GM19452 (cell line): ENCODE data around the gene TENT4A.
A peak's percentile ranks its signal among the peaks of the same experiment; 100 is the strongest.

Experiments
- ATAC-seq: cut with Tn5 transposase; IDR thresholded peaks from one replicate; pipeline ENCODE4 v1.9.1; 2021; ENCODE audit not compliant: unreplicated experiment

Gene TENT4A

DNA sequence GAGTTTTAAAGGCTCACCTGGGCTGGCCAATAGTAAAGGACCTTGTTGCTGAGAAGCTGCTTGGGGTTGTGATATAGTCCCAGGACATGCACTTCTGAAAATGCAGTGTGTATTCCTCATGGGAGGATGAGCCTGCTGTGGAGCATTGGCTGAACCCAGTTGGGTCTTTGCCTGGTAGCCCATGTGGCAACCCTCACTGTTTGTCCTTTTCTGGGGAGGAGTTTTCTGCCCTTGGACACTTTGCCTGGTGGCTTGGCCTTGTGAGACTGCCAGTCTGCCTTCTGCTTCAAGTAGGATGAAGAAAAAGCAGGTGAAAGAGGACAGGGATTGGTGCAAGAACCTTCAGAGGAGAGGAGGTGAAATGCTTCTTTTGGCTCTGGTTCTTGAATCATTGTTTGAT, 4.0 kb downstream of the TENT4A start:
- ATAC-seq, result no peak

DNA sequence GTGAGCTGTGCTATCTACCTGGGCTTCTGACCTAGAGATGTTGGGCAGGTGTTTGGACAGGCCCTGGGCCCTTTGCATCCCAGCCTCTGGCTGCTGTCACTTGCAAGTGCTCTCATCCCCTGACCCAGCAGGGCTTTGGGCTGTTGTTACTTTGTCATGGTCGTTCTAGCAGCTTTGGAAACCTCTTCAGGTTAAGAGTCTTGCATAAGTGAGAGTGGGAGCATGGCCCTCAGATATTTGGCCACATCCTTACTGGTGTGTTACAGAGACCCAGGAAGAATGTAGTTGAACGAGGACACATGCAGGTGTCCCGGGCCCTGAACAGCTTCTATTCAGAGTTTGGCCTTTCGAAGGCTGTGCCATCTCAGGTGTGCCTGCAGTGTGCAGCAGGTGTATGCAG, 4.5 kb downstream of the TENT4A start:
- no peak for ATAC-seq

DNA sequence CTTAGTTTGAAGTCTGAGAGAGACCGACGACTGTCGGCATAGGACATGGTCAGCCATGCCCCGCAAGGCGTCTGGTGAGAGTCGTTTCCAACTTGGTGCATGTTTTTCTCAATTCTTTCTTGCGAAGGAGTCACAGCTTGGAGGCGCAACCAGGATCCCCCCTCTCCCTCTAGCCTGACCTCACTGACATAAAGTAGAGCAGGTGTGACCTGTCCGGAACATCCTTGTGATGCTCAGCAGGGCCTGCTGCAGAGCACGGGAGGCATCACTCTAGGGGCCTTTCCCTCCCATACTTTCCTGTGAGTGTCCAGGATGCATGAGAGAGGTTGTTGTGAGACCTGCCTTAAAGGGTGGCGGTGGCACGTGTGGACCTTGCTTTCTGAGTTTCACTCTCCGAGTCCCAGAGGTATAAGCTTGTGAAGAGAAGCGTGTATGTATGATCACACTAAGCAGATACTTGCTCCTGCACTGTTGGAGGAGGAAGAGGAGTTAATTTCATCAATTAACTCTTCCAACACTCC, 5.0 kb downstream of the TENT4A start:
- no peak for ATAC-seq

DNA sequence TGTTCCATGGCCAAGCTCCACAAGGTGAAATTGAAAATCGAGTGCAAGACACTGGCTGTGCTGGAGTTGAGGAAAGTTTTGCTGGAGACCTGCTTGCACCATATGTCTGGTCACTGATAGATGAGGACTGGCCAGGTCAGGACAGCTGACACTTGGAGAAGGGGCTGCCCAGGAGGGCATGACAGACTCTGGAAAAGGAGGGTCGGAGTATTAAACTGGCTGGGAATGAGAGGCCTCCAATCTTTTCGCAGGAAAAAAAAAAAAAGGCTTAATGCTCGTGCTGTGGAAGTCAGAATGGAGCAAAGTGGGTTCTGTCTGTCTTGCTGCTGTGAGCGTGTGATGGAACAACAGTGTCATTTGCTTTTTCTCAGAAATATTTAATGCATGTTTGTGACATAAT, 5.5 kb downstream of the TENT4A start:
- no peak for ATAC-seq

DNA sequence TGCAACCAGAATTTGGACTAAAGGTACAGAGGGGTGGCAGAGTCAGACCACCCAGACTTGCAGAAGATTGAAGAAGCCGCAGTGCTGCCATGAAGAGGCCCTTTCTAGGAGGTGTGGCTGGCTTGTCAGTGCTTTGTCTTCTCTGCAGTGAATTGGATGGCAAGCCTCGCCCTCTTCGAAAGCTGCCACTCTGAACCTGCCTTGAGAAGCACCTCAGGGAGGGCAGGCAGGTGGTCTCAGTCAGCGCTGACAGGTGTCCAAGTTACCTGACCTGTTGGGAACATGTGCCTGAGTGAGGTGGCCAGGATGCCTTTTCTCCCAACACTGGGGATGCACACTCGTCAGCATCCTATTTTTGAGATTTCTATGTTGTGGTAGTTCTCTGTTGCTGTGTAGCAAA, 6.2 kb downstream of the TENT4A start:
- ATAC-seq, result no peak

DNA sequence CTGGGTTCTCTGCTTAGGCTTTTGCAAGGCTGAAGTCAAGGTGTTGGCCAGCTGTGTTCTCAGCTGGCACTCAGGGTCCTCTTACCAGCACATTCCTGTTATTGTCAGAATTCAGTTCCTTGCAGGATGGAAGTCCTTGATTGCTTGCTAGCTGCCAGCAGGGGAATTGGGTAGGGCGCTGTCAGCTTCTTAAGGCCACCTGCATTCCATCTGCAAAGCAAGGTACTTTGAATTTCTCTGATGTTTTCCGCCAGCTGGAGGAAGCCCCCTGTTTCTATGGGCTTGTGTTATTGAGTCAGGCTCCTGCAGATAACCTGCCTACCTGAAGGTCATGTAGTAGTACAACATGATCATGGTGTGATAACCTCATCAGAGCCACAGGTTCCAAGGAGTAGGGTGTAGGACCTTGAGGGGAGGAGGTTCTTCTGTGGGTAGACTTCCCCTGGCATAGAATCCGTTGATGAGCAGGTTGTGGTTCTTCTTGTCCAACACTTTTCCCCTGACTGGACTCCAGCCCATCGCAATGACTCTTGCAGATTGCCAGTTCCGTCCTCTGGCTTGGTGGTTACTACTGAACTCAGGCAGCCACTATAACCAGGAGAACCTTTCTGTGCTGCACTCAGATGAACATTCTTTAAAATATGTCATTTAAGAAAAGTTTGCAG, 6.8 kb downstream of the TENT4A start:
- ATAC-seq, result no peak

DNA sequence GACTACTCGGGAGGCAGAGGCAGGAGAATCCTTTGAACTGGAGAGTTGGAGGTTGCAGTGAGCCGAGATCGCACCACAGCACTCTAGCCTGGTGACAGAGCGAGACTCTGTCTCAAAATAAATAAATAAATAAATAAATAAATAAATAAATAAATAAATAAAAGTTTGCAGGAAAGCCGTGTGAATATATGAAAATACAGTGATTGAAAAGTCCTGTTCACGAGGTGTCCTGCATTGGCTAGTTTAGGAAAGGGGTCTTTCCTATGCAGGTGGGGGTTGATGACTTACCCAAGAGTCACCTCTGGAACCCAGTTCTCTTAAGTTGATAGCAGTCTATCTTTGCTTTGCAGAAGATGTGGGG, 7.3 kb downstream of the TENT4A start:
- ATAC-seq, result no peak

DNA sequence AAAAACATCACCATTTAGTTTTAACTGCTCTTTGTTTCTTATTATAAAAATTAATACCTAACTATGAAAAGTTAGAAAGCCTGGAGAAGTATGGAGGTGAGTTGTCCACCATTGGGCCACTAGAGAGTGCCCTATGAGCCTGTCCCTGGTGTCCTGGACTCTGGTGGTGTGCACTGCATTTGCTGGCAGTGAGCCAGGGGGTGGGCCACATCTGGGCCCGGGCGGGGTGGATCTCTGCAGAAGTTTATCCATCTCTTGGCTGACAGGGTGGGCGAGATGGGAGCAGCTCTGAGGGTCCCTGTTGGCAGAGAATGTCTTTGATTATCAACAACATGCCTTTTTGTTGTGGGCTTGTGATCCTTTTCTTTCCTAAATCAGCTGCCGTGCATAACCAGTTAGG, 8.2 kb downstream of the TENT4A start:
- ATAC-seq, result no peak

DNA sequence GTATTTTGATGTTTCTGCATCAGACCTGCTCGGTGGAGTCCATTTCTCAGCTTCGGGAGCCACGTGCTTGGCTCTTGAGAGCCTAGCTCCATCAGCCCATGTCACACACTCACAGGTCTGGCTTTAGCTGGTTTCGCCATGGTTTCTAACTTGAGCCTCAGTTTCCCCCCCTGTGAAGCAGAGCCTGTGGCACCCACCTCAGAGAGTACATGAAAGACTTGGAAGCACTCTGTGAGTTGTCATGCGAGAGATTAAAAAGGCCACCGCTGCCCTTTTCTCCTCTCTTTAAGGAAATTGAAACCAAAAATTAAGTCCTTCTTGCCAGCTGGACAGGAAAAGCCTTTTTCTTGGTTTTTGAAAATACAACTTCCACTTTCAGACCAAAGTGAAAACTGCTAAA, 8.8 kb downstream of the TENT4A start:
- peak; percentile 55 for ATAC-seq

DNA sequence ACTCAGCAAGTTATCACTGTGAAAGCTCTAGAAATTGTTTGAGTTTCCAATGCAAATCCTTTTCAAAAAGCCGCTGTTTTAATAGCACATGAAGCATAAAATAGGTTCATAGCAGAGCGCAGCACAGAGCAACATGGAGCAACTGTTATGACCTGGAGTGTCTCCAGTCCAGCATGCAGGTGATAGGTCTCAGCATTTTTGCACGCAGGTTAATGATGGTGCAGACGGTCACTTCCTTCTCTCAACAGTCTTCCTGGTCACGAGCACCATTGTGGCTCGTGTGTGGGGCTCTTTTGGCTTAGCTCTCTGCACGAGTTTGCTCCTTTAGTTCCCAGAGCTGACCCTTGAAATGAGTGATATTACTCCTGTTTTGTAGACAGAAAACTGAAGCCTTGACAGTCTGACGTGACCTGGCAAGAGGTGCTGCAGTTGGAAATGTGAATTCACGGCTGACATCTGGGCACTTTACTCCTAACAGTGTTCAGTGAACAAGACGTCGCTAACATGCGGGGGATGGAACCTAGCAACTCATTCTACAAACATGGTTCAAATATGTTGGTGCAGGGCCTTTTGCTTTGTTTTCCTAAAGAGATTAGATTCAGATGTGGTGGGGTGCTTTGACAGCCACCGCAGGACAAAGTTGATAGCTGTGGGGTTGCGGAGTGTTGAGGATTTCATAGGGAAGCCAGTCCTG, 10.0 kb downstream of the TENT4A start:
- ATAC-seq, result no peak

DNA sequence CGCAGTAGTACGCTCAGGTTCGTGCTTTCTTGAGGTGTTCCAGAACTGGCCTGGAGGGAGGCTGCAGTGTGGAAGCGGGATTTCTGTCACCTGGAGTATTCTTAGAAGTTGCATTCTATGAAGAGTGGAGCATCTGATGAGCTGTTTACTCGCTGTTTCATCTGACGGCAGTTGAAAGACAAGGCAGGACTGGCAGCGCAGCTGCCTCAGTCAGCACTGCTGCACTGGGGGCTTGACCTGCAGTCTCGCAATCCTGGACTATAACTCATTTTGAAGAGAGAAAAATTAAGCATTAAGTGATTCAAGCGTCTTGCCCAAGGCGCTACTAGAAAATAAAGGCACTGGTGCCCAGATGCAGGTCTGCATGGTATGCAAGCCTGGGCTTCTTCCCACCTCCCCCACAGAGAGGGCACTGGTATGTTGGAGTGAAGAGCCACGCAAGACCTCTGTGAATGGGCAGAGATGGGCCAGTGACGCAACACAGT, 10.6 kb downstream of the TENT4A start:
- ATAC-seq, result no peak

DNA sequence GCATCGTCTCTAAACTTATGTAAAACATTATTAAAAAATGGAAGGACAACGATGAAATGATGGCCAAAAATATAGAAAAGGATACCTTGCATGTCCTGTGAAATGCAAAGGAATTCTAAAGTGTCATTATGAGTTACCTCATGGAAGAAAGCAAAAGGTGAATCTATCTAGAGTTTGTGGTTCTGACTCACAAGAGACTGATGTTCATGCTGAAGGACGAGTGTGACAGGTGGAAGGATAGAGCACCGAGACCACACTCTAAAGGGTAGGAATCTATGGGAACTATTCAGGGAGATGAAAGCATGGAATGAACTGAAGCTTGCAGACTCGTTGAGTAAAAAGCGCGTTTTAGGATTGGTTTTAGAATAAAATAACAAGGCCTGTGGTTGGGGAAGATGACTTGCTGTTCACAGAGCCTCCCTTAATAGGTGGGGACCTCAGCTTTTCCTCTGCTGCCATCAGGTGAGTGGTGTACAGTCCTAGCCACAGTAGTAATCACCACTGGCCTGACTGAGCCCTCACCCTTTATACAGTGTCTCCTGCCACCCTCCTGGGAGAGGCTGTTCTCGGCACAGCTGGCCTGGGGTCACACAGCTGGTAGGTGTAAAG, 11.2 kb downstream of the TENT4A start:
- no peak for ATAC-seq

DNA sequence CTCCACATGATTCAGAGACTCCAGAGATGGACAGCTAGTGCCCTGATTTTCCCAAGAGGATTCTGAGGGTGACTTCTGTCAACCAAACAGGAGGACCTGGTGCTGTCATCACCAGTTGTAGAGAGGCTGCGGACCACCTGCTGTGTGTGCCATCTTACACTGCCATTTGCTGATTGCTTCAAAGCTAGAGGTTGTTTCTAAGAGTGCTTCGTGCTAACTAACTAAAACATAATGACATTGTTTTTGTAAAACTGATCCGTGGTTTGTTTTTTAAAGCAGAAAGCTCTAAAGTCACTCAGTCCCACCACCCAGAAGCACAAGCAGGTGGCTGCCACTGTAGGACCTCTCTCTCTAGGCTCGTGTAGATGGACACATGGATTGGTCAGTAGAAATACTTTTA, 12.2 kb downstream of the TENT4A start:
- ATAC-seq, result no peak

DNA sequence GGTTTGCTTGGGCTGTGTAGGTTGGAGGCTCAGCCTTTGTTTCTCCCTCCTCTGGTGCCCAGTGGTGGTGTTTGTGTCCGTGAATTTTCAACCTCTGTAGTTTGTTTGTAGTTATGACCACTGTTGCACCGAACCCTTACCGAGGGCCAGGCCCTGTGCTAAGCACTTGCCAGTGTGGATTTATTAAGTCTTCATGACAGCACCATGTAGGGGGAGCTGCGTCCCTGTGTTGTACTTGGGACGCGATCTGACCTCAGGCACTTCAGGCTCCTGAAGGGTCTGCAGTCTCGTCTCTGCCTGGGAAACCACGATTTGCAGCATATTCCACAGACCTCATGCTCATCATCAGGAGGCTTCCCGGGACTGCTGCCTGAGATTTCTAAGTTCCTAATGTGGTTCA, 12.8 kb downstream of the TENT4A start:
- ATAC-seq, result no peak

DNA sequence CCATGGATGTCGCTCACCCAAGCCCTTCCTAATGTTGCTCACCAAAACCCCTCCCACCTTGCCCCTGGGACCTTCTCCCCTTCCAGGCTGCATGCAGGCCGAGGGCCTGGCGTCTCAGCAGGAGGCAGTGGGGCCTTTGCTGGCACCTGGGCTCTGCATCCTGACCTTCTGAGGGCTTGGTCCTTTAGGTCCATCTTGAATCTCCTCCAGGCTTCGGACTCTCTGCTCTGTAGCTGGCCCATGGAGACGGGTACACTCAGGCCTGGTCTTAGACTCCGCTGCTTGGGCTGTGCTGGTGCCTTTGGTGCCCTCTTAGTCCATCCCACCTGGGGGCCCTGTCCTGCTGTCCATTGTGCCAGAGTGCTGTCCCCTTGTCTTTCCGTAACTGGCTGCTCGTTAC, 14.0 kb downstream of the TENT4A start:
- no peak for ATAC-seq

DNA sequence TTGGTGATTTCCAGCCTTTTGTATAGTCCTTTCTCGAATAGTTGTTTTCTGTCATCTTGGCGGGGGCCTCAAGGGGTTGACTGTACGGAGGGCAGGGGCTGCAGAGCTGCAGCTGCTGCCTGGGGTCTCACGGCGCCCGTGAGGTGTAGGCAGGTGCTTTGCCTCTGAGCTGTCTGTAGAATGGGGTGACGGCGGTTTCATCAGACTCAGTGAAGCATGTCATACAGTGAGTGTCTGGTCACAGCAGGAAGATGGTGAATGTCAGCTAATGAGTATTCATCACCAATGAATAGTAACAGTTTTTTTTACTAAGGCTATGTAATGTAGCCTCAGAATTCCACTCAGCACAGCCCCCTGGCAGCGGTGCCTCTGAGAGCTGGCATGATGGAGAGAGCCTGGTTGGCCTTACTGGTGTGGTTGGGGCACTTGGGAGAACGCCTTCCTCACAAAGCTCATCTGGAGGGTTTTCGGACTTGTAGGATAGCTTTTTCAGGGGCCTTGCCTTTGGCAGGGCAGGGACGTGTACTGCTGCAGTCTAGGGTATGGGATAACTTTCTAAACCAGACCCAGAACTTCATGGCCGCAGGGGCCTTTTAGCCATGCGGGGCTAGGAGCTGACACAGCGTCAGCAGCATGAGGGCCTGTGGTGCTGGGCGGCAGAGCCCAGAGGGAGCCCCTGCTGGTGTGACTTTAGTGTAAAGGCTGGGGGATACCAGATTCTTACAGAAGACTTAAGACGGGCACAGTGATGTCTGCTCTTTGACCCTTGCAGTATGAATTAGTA, 15.0 kb downstream of the TENT4A start:
- ATAC-seq, result peak; percentile 88

DNA sequence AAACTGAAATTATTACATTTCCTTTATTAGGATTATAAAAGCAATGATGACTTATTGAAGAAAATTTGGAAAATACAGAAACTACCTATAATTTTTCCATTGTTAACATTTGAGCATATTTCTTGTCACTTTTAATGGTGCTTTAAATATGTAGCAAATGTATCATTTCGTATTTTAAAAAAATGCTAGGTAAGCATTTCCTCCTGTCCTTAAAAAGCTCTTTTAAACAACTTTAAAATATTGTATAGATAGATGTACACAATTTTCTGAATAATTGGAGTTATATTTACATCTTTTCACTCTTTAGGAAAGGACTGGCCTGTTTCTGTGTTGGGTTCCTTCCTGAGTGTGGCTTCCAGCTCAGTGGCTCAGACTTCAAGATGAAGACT, 15.6 kb downstream of the TENT4A start:
- no peak for ATAC-seq

DNA sequence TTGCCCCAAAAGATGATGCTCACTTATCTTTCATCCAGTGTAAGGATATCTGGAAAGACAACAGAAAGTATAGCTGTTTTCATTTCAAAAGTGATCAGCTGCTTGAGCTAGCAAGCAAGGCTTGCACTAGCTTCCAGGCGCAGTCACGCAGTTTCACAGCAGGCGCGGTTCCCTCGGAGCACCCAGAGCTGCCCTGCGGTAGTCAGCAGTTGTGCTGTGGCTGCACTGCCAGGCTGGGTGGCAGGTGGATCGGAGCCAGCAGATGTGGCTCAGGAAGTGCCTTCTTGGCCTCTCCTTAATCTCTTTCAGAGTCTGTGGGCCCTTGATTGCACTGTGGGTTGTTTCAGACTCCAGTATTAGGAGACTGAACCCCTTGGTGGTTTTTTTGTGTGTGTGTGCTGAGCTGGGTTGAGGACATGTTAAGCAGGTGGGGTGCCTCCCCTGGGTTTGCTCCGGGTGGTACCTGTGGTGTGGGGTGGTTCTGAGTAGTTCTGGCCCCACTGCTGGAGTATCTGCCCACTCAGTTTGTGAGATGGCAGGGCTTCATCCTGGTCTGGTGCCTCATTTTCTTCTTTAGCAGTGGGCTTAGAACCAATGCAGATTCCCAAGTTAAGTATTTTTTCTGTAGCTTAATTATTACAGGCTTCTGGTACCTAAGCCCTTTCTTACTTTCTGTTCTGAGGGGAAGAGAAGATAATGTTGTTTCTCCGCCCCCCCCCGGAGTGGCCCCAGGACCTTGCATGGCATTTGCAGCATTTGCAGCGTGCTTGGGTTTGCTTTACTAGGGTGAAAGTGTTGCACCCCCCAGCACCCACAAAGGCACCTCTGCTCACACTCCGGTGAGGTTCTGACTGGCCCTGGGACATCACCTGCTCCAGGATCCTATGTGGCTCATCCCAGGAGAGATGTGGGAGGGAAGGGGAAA, 16.4 kb downstream of the TENT4A start:
- no peak for ATAC-seq

DNA sequence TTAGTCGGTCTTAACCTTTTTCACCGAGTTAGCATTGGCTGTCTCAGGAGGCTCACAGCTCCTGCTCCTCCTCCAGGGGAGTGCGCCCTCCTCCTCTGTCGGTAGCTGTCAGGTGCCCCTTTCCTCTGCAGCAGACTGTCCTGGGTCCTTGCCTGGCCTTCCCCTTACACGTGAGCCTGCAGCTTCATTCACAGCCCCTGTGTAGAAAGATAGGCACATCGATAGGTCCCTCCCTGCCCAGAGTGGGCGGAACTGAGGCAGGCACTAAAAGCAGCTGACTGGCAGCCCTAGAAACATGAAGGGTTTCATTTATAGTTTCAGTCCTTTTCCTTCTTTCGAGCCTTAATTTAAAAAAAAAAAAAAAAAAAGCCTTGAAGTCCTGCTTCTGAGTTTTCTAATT, 17.2 kb downstream of the TENT4A start:
- peak; percentile 29 for ATAC-seq

DNA sequence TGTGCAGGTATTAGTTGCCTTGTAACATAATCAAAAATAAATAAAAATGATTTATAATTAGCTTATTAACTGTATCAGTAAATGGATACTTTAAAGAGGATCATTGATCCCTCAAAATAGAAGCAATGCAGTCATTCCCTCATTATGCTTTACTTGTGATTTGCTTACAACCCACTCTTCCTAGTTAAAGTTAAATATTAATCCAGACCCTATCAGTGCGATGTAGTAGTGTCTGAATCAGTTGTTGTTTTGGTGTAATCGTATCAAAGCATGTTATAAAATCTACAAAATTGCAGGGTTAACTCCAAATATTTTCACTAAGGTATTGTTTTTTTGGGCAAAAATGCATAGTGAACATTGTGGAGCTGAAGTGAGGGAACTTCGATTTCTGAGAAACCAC, 17.6 kb downstream of the TENT4A start:
- no peak for ATAC-seq
